Measurements from ENCODE around the gene FTCDNL1. TPM values are rescaled to one million over a fixed set of nuclear protein-coding genes. Genes with fewer than 3 reads are reported as not detected.

The FTCDNL1 gene
- total RNA-seq, 4 donors from 2014 or later: 7.9 to 21.9 (median 16.3) TPM

DNA sequence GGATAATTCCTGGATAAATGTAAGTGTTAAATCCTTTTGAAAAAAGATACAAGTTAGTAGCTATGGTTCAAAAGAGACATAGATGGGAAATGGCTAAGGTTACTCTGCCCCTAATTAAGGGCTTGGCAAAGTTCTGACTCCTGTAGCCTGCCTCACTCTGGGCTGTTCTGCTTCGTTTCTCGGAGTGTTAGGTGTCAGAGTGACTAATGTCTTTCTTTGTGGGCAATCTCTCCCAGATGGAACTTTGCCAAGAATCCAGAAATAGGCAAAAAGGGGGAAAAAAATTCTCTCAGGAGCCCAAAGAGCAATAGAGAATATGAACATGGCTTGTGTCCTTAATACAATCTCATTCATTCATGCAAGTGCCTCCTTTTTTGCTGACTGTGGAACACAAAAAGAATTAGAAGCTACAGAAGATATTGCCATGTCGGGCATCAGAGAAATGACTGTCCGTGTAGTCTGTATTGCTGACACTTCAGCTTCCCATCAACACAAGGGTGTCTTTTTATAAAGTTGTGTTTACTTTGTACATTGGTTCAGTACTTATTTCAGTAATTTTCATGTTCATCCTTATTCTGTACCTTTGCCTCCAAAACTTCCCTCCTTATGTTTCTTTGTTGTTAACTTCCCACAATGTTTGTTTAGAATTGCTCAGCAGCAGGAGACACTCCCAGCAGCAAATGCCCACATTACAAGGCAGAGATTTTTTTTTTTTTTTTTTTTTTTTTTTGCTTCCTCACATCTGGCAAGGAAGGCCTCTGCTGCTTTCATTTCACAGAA is 134.0 kb downstream of the FTCDNL1 start:
- H3K36me3 ChIP-seq: no peaks in the 10 kb centered on the region
- intact Hi-C loops (cut with DNase I; ENCODE audit: low total_unique reads): no loop called here
- TF ChIP-seq POLR2A (IDR thresholded peaks at IDR 0.05): no peak
- no peak for TF ChIP-seq CTCF (IDR thresholded peaks at IDR 0.05 in 4 of 5, conservative IDR thresholded peaks at IDR 0.05 in 1 of 5)
- in situ Hi-C loops (cut with MboI; ENCODE audit: low sequenced_read_pairs in 4 of 4): no loop called here
- H3K9me3 ChIP-seq: no peaks in the 10 kb centered on the region
- no peaks in the 10 kb centered on the region for H3K27me3 ChIP-seq
- no peak overlapping the region for H3K27ac ChIP-seq
- no peaks in the 10 kb centered on the region for H3K4me1 ChIP-seq
- DNase-seq (no peak), ATAC-seq (no peak)
- H3K4me3 ChIP-seq: no peak overlapping the region

GRCh38 chr2:199713746-199714145 is 137.2 kb downstream of the FTCDNL1 start:
- no peak for TF ChIP-seq CTCF (IDR thresholded peaks at IDR 0.05 in 4 of 5, conservative IDR thresholded peaks at IDR 0.05 in 1 of 5)
- TF ChIP-seq POLR2A (IDR thresholded peaks at IDR 0.05): no peak
- no peak overlapping the region for H3K27ac ChIP-seq
- no peak overlapping the region for H3K4me3 ChIP-seq
- in situ Hi-C loops (cut with MboI; ENCODE audit: low sequenced_read_pairs in 4 of 4): no loop called here
- ATAC-seq: no peak
- DNase-seq: no peak
- no peaks in the 10 kb centered on the region for H3K9me3 ChIP-seq
- no peaks in the 10 kb centered on the region for H3K27me3 ChIP-seq
- intact Hi-C loops (cut with DNase I; ENCODE audit: low total_unique reads): no loop called here
- H3K4me1 ChIP-seq: no peaks in the 10 kb centered on the region
- H3K36me3 ChIP-seq: no peaks in the 10 kb centered on the region

DNA sequence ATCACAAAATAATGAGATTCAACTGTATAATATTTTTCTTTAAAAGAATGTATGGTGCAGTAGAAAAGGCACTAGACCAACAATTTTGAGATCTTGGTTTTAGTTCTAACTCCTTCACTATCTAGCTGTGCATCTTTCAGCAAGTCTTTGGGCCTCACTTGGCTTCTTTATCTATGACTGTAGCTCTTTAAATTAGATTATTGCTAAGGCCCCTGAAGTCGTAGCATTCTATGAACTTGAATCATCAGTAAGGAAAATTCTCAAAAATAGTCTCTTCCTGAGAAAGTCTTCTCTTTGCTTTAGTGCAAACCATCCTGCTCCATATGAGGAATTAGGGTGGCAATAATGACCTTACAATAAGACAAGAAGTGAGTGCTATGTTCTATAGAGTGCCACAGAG is 140.4 kb downstream of the FTCDNL1 start:
- H3K4me3 ChIP-seq: no peak overlapping the region
- DNase-seq: no peak
- H3K27me3 ChIP-seq: no peaks in the 10 kb centered on the region
- in situ Hi-C loops (cut with MboI; ENCODE audit: low sequenced_read_pairs in 4 of 4): no loop called here
- H3K4me1 ChIP-seq: no peaks in the 10 kb centered on the region
- intact Hi-C loops (cut with DNase I; ENCODE audit: low total_unique reads): no loop called here
- ATAC-seq: no peak
- TF ChIP-seq CTCF (IDR thresholded peaks at IDR 0.05 in 4 of 5, conservative IDR thresholded peaks at IDR 0.05 in 1 of 5) (no peak), POLR2A (IDR thresholded peaks at IDR 0.05) (no peak)
- H3K27ac ChIP-seq: no peak overlapping the region
- no peaks in the 10 kb centered on the region for H3K36me3 ChIP-seq
- H3K9me3 ChIP-seq: no peaks in the 10 kb centered on the region

Other genes starting within 250 kb of the FTCDNL1 start
- 10 to 100 TPM in 2 of 4 donors, 1 to 10 TPM in 2; 5.5 to 11.4 (median 9.3) TPM for gene C2orf69, start 60.1 kb upstream of the FTCDNL1 start, total RNA-seq
- gene TYW5, start 104.3 kb upstream of the FTCDNL1 start, total RNA-seq: 1 to 10 TPM; 1.7 to 4.5 (median 3.8) TPM
- gene MAIP1, start 104.4 kb upstream of the FTCDNL1 start, total RNA-seq: 10 to 100 TPM; 21.9 to 40.2 (median 26.6) TPM